GM06990 (cell line): Measurements from ENCODE around the gene C4orf50.

Source experiments
- DNase-seq: peaks from one replicate; pipeline ENCODE4 v3.0.0-alpha.2; 2011; ENCODE audit not compliant: insufficient read length; ENCODE audit errors: extremely low read depth
- H3K27me3 ChIP-seq: replicated peaks from 2 replicates; pipeline ENCODE4 v1.6.0; 2011; ENCODE audit warnings: low read length; ENCODE audit not compliant: control insufficient read depth, insufficient read depth
- H3K36me3 ChIP-seq: 2 replicates; pipeline ENCODE4 v1.5.1; 2011; ENCODE audit warnings: low read length; ENCODE audit not compliant: control insufficient read depth, insufficient read depth
- H3K4me3 ChIP-seq: replicated peaks from 2 replicates; pipeline ENCODE4 v1.5.1; 2011; ENCODE audit warnings: low read depth, mild to moderate bottlenecking, control low read depth, low read length
- TF ChIP-seq, protein P1 (sequence below): IDR thresholded peaks from 2 replicates; pipeline ENCODE4 v1.5.1; 2011; ENCODE audit warnings: low read length, control low read depth, mild to moderate bottlenecking, inconsistent platforms; ENCODE audit not compliant: insufficient read depth, poor library complexity, severe bottlenecking

Gene C4orf50

DNA sequence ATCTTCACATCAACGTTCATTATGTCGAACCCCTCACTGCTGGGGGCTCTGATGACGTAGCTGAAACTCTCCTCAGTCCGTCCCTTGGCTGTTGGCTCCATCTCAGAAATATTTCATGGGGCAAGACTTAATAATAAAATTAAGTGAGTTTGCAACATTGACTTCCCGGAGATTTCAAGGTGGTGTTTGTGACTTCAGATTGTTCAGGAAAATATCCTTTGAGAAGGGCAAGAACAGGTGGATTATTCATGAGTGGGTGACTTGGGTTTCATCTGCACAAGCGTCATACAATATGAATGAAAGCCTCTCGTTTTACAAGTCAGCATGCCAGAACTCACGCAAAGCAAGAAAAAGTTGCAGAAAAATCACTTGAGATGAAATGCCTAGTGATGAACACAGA lies at the start of gene C4orf50:
Gene C4orf50 (minus strand): TSS at position 101 of the 400 bp plus-strand sequence.
- Histone ChIP-seq H3K4me3 (no peak within 1 kb of the TSS), H3K36me3 (no peaks in the 10 kb centered on the region), H3K27me3 (peaks cover 3% of the 10 kb centered on the region)
- no peak for DNase-seq
- TF ChIP-seq, protein P1, sequence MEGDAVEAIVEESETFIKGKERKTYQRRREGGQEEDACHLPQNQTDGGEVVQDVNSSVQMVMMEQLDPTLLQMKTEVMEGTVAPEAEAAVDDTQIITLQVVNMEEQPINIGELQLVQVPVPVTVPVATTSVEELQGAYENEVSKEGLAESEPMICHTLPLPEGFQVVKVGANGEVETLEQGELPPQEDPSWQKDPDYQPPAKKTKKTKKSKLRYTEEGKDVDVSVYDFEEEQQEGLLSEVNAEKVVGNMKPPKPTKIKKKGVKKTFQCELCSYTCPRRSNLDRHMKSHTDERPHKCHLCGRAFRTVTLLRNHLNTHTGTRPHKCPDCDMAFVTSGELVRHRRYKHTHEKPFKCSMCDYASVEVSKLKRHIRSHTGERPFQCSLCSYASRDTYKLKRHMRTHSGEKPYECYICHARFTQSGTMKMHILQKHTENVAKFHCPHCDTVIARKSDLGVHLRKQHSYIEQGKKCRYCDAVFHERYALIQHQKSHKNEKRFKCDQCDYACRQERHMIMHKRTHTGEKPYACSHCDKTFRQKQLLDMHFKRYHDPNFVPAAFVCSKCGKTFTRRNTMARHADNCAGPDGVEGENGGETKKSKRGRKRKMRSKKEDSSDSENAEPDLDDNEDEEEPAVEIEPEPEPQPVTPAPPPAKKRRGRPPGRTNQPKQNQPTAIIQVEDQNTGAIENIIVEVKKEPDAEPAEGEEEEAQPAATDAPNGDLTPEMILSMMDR: no peak

DNA sequence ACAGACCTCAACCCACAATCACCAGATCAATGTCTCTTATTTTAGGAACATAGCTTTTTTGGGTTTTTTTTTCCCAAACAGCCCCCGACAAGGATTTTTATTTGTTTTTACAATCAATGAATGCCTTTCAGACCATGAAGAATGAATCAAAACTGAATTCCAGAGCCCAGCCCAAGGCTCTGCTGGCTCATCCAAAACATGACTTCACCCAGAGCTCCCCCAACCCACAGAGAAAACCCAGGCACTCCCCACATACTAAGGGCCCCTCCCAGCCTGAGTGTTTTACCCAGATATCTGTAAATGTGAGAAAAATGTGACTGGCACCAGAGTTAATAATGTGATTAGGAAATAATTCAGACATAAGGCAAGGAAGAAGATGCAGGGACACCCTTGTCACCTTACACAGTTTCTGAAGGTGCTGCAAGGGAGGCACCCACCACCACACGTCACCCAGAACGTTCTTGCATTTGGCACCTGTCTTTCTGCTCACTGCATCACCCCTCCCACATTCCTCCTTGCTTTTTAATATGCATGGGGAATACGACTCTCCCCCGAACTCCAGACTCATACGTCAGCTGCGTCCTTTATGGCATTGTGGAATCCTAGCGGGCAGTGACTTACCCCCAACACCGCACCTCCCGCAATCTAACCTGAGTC lies 47.8 kb upstream of the C4orf50 start:
- no peak overlapping the region for H3K4me3 ChIP-seq
- no peaks in the 10 kb centered on the region for H3K36me3 ChIP-seq
- TF ChIP-seq, protein P1: no peak
- no peaks in the 10 kb centered on the region for H3K27me3 ChIP-seq
- DNase-seq: no peak

DNA sequence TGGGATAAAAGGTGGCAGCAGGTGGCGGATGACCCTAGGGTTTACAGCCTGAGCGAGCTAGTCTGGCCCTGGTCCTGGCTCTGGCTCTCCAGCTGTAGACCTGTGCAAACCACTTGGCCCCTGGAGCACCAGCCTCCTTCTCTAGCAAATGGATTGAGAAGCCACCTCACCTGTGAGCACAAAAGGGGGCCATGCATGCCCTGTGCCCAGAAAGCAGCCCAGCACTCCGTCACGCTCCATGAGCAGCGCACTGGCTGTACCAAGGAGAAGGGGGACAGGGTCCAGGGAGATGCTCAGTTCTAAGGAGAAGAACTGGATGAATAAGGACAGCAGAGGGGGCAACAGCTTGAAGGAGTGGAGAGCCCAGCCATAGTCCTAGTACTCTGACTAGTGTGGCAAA lies 46.9 kb upstream of the C4orf50 start:
- Histone ChIP-seq H3K27me3 (no peaks in the 10 kb centered on the region), H3K36me3 (no peaks in the 10 kb centered on the region), H3K4me3 (no peak overlapping the region)
- no peak for DNase-seq
- TF ChIP-seq, protein P1: no peak

DNA sequence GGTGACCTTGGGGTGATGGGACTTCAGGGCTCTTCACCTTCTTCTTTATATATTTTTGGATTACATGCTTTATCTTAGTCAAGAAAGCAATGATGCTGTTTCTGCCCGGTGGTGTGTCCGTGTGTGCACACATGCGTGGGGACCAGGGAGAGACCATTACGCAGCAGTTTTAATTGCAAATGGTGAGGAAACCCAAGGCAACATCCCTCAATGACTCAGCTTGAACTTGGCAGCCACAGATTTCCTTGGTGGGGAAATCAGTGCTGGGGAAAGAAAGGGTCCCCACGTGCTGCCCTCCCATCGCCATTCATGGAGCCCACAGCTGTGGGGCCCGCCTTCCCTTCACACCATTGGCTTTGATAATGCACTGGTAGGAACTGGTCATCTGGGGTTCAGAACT lies 46.2 kb upstream of the C4orf50 start:
- TF ChIP-seq, protein P1: no peak
- DNase-seq: no peak
- Histone ChIP-seq H3K4me3 (no peak overlapping the region), H3K36me3 (no peaks in the 10 kb centered on the region), H3K27me3 (no peaks in the 10 kb centered on the region)

DNA sequence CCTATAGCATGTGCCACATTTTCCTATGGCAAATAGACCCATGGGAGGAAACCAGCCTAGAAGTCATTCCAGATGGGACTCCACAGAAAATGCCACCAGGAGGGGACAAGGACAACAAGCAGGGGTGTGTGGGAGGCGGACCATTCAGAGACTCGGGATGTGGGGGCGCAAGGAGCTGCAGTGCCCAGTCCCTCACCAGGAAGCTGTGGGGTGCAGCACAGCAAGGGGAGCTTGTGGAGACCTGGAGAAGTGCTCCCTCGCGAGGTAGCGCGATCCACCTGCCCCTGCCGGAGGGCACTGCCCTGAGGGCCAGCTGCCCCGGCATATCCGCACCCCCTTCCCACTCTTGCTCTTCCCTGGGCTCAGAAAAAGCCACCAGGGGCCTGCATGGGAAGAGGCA lies 45.5 kb upstream of the C4orf50 start:
- no peaks in the 10 kb centered on the region for H3K36me3 ChIP-seq
- H3K4me3 ChIP-seq: no peak overlapping the region
- no peak for DNase-seq
- TF ChIP-seq, protein P1: no peak
- no peaks in the 10 kb centered on the region for H3K27me3 ChIP-seq

DNA sequence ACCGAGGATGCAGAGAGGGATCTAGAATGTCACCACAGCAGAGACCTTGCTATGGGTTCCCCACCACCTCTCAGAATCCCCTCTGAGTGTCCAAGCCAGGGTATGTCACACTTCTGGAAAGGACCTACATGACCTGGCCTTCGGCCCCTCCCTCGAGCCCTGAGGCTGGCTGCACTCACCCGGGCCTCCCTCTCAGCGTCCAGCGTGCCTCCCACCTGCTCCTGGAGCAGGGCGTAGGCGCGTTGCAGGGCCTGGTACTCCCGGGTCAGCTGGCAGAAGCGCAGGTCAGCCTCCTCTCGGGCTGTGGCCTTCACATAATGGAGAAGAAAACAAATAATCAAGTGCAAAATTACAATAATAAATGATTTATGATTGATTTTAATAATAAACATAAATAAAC lies 43.9 kb upstream of the C4orf50 start:
- Histone ChIP-seq H3K27me3 (no peaks in the 10 kb centered on the region), H3K4me3 (no peak overlapping the region), H3K36me3 (no peaks in the 10 kb centered on the region)
- no peak for DNase-seq
- TF ChIP-seq, protein P1: no peak
